MCF 10A (cell line): ENCODE measurements around the gene C20orf202. TPM values are rescaled to one million over a fixed set of nuclear protein-coding genes. Genes with fewer than 3 reads are reported as not detected.

Source experiments
- BruUV-seq: library from RNA; stranded (reverse); fragments of 400-500 nt; replicated peaks from 2 replicates; lab custom pipeline; 2021; lab: Mats Ljungman, UMichigan
- CTCF ChIA-PET: fragments of 300-600 bp; sonication (Branson Sonifier 250); formaldehyde crosslinking; extraction: SDS; loops from one replicate; lab custom pipeline; 2021; ENCODE audit warnings: antibody characterized with exemption, inconsistent platforms; lab: Yijun Ruan, JAX
- POLR2A ChIA-PET: fragments of 300-600, 350-650 bp; sonication (Branson Sonifier 250); formaldehyde crosslinking; extraction: SDS; loops from one replicate; lab custom pipeline; 2020; ENCODE audit warnings: antibody characterized with exemption, inconsistent platforms; lab: Yijun Ruan, JAX
- DNase-seq: peaks from one replicate; pipeline ENCODE4 v3.0.0-alpha.2; 2018; ENCODE audit not compliant: unreplicated experiment
- H3K27ac Mint-ChIP-seq: one replicate; pipeline ENCODE4 v1.8.0; 2022; ENCODE audit warnings: mild to moderate bottlenecking, low read depth, mixed read lengths; ENCODE audit not compliant: unreplicated experiment
- H3K27me3 Mint-ChIP-seq: one replicate; pipeline ENCODE4 v1.8.0; 2022; ENCODE audit warnings: mixed read lengths; ENCODE audit not compliant: insufficient read depth, unreplicated experiment
- H3K36me3 Mint-ChIP-seq: one replicate; pipeline ENCODE4 v1.8.0; 2022; ENCODE audit warnings: mild to moderate bottlenecking, moderate library complexity, mixed read lengths; ENCODE audit not compliant: insufficient read depth, unreplicated experiment
- H3K4me1 Mint-ChIP-seq: one replicate; pipeline ENCODE4 v1.8.0; 2022; ENCODE audit warnings: mixed read lengths; ENCODE audit not compliant: insufficient read depth, unreplicated experiment
- H3K4me3 Mint-ChIP-seq: one replicate; pipeline ENCODE4 v1.8.0; 2022; ENCODE audit warnings: mild to moderate bottlenecking, moderate library complexity, mixed read lengths; ENCODE audit not compliant: unreplicated experiment
- H3K9me3 Mint-ChIP-seq: one replicate; pipeline ENCODE4 v1.8.0; 2022; ENCODE audit warnings: mixed read lengths; ENCODE audit not compliant: unreplicated experiment
- intact Hi-C: fragments of 100-400 bp; cut with micrococcal nuclease; formaldehyde crosslinking; loops from 2 replicates; pipeline ENCODE4 v1.14.1; 2022
- total RNA-seq: library from RNA; stranded (reverse); gene quantifications from 2 replicates; pipeline ENCODE4 v1.2.3, GENCODE V29; 2022
- TF ChIP-seq, protein P1 (sequence below): fragments of 200-600 bp; IDR thresholded peaks from one replicate; pipeline ENCODE4 v1.8.0; 2022; ENCODE audit warnings: antibody characterized with exemption, mild to moderate bottlenecking; ENCODE audit not compliant: unreplicated experiment

Gene C20orf202
- total RNA-seq, 1 experiment from 2014 or later: not detected

DNA sequence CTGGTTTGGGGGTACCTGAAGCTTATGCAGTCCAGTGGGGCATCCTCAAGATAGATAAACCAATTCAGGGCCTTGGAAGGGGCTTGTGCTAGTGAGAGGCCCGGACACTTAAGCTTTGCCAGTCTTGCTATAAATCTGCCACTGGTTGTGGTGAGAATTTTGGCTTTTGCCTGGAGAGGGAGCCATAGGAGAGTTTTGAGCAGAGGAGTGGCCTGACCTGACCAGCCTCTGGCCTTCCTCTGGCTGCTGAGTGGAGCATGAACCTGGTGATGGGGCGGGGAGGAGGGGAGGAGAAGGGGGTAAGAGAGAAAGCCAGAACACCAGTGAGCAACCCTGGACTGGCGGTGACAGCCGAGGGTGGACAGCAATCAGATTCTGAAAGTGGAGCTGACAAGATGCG, 25.6 kb upstream of the C20orf202 start:
- BruUV-seq: no TSS peak
- H3K27ac Mint-ChIP-seq: peak overlapping the region; percentile 66
- ChIA-PET POLR2A (no interaction called here), CTCF (interaction anchor here (0.5 to 1.5 kb wide), 5 partner anchors 9 to 558 kb away, joined by 3 to 4 read pairs (median 3); no protein-coding TSS in a partner anchor)
- peak; percentile 15 for DNase-seq
- intact Hi-C loops: no loop called here
- no peaks in the 10 kb centered on the region for H3K4me1 Mint-ChIP-seq
- H3K9me3 Mint-ChIP-seq: no peaks in the 10 kb centered on the region
- peaks cover 5% of the 10 kb centered on the region for H3K27me3 Mint-ChIP-seq
- H3K36me3 Mint-ChIP-seq: peaks cover 8% of the 10 kb centered on the region
- H3K4me3 Mint-ChIP-seq: no peak overlapping the region
- TF ChIP-seq, protein P1, sequence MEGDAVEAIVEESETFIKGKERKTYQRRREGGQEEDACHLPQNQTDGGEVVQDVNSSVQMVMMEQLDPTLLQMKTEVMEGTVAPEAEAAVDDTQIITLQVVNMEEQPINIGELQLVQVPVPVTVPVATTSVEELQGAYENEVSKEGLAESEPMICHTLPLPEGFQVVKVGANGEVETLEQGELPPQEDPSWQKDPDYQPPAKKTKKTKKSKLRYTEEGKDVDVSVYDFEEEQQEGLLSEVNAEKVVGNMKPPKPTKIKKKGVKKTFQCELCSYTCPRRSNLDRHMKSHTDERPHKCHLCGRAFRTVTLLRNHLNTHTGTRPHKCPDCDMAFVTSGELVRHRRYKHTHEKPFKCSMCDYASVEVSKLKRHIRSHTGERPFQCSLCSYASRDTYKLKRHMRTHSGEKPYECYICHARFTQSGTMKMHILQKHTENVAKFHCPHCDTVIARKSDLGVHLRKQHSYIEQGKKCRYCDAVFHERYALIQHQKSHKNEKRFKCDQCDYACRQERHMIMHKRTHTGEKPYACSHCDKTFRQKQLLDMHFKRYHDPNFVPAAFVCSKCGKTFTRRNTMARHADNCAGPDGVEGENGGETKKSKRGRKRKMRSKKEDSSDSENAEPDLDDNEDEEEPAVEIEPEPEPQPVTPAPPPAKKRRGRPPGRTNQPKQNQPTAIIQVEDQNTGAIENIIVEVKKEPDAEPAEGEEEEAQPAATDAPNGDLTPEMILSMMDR: no peak

DNA sequence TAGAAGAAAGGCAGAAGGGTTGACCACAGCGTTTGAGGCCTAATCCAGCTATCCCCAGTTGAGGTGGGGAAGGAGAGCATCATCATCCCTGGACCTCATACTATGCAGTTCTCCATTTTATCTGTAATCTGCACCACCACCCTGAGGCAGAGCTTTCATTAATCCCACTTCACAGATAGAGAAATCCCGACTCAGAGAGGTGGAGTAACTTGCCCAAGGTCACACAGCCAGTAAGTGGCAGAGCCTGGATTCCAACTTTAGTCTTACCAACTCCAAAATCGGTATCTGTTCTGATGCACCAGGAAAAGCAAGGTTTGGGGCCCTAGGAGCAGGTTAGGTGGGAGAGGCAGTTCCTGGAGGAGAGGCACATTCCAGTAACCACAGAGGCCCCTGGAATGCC, 25.2 kb upstream of the C20orf202 start:
- no peak overlapping the region for H3K4me3 Mint-ChIP-seq
- CTCF ChIA-PET: interaction anchor here (0.5 to 1.5 kb wide), 6 partner anchors 8 to 746 kb away, joined by 3 to 4 read pairs (median 3); no protein-coding TSS in a partner anchor
- no TSS peak for BruUV-seq
- peak overlapping the region; percentile 66 for H3K27ac Mint-ChIP-seq
- H3K9me3 Mint-ChIP-seq: no peaks in the 10 kb centered on the region
- no peak for DNase-seq
- peaks cover 9% of the 10 kb centered on the region for H3K27me3 Mint-ChIP-seq
- TF ChIP-seq, protein P1: no peak
- POLR2A ChIA-PET: no interaction called here
- H3K36me3 Mint-ChIP-seq: peaks cover 8% of the 10 kb centered on the region
- intact Hi-C loops: no loop called here
- no peaks in the 10 kb centered on the region for H3K4me1 Mint-ChIP-seq

DNA sequence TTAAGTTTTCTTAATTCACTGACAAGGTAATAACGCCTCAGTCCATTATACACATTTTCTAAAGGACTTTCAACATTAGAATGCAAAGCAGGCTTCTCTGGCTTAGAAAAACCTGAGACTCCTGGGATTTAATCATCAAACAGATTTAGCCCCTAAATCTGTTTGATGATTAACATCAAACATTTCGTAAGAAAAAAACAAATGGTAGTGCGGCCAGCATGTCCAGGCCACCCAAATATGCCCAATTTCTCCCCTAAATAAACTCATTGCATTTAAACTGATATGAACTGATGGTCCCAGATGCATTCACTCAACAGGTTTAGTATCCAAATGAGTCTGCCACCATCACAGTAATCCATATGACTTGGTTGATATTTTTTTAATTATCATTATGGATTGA, 24.6 kb upstream of the C20orf202 start:
- Mint-ChIP-seq H3K4me3 (no peak overlapping the region), H3K36me3 (peaks cover 8% of the 10 kb centered on the region), H3K27ac (no peak overlapping the region), H3K4me1 (no peaks in the 10 kb centered on the region), H3K27me3 (peaks cover 14% of the 10 kb centered on the region), H3K9me3 (no peaks in the 10 kb centered on the region)
- CTCF ChIA-PET: interaction anchor here (0.8 to 1.5 kb wide), 5 partner anchors 8 to 747 kb away, joined by 3 read pairs; no protein-coding TSS in a partner anchor
- TF ChIP-seq, protein P1: no peak
- no TSS peak for BruUV-seq
- POLR2A ChIA-PET: no interaction called here
- DNase-seq: no peak
- intact Hi-C loops: no loop called here

DNA sequence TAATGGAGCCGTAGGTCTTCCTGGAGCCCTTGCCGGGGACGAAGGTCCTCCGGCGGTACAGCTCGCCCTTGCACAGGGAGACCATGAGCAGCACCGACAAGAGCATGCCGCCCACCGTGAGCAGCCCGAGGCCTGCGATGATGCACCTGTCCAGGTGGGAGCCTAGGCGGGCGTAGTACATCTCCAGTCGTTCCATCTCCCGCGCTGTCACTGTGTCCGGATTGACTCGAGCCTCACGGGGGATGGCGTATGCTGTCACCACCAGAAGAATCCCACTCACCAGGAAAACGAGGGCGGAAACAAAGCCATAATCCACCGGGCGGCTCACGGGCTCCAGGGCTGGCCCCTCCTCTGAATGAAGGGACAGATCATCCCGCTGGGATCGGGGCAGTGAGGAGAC, 22.3 kb upstream of the C20orf202 start:
- H3K4me1 Mint-ChIP-seq: no peaks in the 10 kb centered on the region
- no peaks in the 10 kb centered on the region for H3K9me3 Mint-ChIP-seq
- no peak overlapping the region for H3K4me3 Mint-ChIP-seq
- H3K36me3 Mint-ChIP-seq: peaks cover 5% of the 10 kb centered on the region
- CTCF ChIA-PET: interaction anchor here (0.5 kb wide), 1 partner anchor 225 kb away, joined by 3 read pairs; no protein-coding TSS in a partner anchor
- peaks cover 28% of the 10 kb centered on the region for H3K27me3 Mint-ChIP-seq
- BruUV-seq: no TSS peak
- DNase-seq: no peak
- H3K27ac Mint-ChIP-seq: no peak overlapping the region
- intact Hi-C loops: no loop called here
- TF ChIP-seq, protein P1: no peak
- POLR2A ChIA-PET: interaction anchor here (1.8 kb wide), 1 partner anchor 9 kb away, joined by 4 read pairs; no protein-coding TSS in a partner anchor
